H9 (cell line): ENCODE measurements around the gene TENT5A. TPM values are rescaled to one million over a fixed set of nuclear protein-coding genes. Genes with fewer than 3 reads are reported as not detected.

Experiments
- DNase-seq: peaks from one replicate; pipeline ENCODE4 v3.0.0-alpha.2; 2017
- H2AFZ ChIP-seq: one replicate; pipeline ENCODE4 v1.6.1; 2013; ENCODE audit warnings: mild to moderate bottlenecking, low read length, control low read depth, moderate library complexity
- H2AK5ac ChIP-seq: 2 replicates; pipeline ENCODE4 v1.6.1; 2013; ENCODE audit warnings: low read length, control low read depth, mixed read lengths; ENCODE audit not compliant: insufficient read length
- H2BK120ac ChIP-seq: one replicate; pipeline ENCODE4 v1.6.1; 2013; ENCODE audit warnings: low read depth, mild to moderate bottlenecking, low read length, control low read depth, inconsistent platforms; ENCODE audit not compliant: poor library complexity, severe bottlenecking
- H2BK12ac ChIP-seq: 2 replicates; pipeline ENCODE4 v1.6.1; 2013; ENCODE audit warnings: low read length, control low read depth, mixed read lengths, low read depth; ENCODE audit not compliant: insufficient read length
- H2BK15ac ChIP-seq: 2 replicates; pipeline ENCODE4 v1.6.1; 2013; ENCODE audit warnings: low read depth, low read length, control low read depth
- H2BK20ac ChIP-seq: one replicate; pipeline ENCODE4 v1.6.1; 2013; ENCODE audit warnings: low read depth, mild to moderate bottlenecking, low read length, control low read depth, inconsistent platforms; ENCODE audit not compliant: poor library complexity, severe bottlenecking
- H2BK5ac ChIP-seq: 2 replicates; pipeline ENCODE4 v1.6.1; 2013; ENCODE audit warnings: low read length, control low read depth, mixed read lengths; ENCODE audit not compliant: insufficient read length
- H3K14ac ChIP-seq: 2 replicates; pipeline ENCODE4 v1.6.1; 2013; ENCODE audit warnings: low read length, control low read depth; ENCODE audit not compliant: insufficient read depth
- H3K18ac ChIP-seq: 2 replicates; pipeline ENCODE4 v1.6.1; 2013; ENCODE audit warnings: low read depth, mild to moderate bottlenecking, mixed read lengths, low read length, control low read depth; ENCODE audit not compliant: insufficient read length
- H3K23ac ChIP-seq: 2 replicates; pipeline ENCODE4 v1.6.1; 2013; ENCODE audit warnings: low read length, control low read depth, mixed read lengths, low read depth; ENCODE audit not compliant: insufficient read length
- H3K23me2 ChIP-seq: 2 replicates; pipeline ENCODE4 v1.6.1; 2013; ENCODE audit warnings: low read depth, mild to moderate bottlenecking, mixed read lengths, low read length, control low read depth; ENCODE audit not compliant: insufficient read length, poor library complexity, severe bottlenecking
- H3K27ac ChIP-seq: 2 replicates; pipeline ENCODE4 v1.5.1; 2013; ENCODE audit warnings: low read length, control low read depth, mixed read lengths, low read depth; ENCODE audit not compliant: insufficient read length
- H3K27me3 ChIP-seq: 2 replicates; pipeline ENCODE4 v1.6.1; 2013; ENCODE audit warnings: low read length, control low read depth, inconsistent platforms; ENCODE audit not compliant: insufficient read depth
- H3K4ac ChIP-seq: 2 replicates; pipeline ENCODE4 v1.6.1; 2013; ENCODE audit warnings: low read depth, mild to moderate bottlenecking, control low read depth, inconsistent platforms, low read length, moderate library complexity
- H3K4me1 ChIP-seq: 2 replicates; pipeline ENCODE4 v1.6.1; 2013; ENCODE audit warnings: low read length, control low read depth, inconsistent platforms; ENCODE audit not compliant: insufficient read depth
- H3K4me2 ChIP-seq: 2 replicates; pipeline ENCODE4 v1.6.1; 2013; ENCODE audit warnings: low read length, control low read depth, mixed read lengths; ENCODE audit not compliant: insufficient read length, insufficient read depth
- H3K56ac ChIP-seq: 2 replicates; pipeline ENCODE4 v1.6.1; 2013; ENCODE audit warnings: low read depth, mild to moderate bottlenecking, mixed read lengths, low read length, control low read depth; ENCODE audit not compliant: insufficient read length
- H3K79me1 ChIP-seq: 2 replicates; pipeline ENCODE4 v1.6.1; 2013; ENCODE audit warnings: low read depth, mild to moderate bottlenecking, moderate library complexity, low read length, control low read depth, inconsistent platforms; ENCODE audit not compliant: insufficient read depth, poor library complexity, severe bottlenecking
- H3K79me2 ChIP-seq: 2 replicates; pipeline ENCODE4 v1.6.1; 2013; ENCODE audit warnings: low read length, control low read depth, inconsistent platforms; ENCODE audit not compliant: insufficient read depth
- H3K9ac ChIP-seq: 2 replicates; pipeline ENCODE4 v1.6.1; 2013; ENCODE audit warnings: low read length, control low read depth, mixed read lengths; ENCODE audit not compliant: insufficient read length; ENCODE audit errors: extremely low read depth
- H3K9me3 ChIP-seq: one replicate; pipeline ENCODE4 v1.6.1; 2013; ENCODE audit warnings: low read depth, low read length, inconsistent platforms; ENCODE audit not compliant: control insufficient read depth
- H3T11ph ChIP-seq: one replicate; pipeline ENCODE4 v1.6.1; 2013; ENCODE audit warnings: mild to moderate bottlenecking, low read length, control low read depth, inconsistent platforms
- H4K20me1 ChIP-seq: one replicate; pipeline ENCODE4 v1.6.1; 2013; ENCODE audit not compliant: control insufficient read depth, insufficient read length, insufficient read depth
- H4K5ac ChIP-seq: 2 replicates; pipeline ENCODE4 v1.6.1; 2013; ENCODE audit warnings: low read depth, mild to moderate bottlenecking, mixed read lengths, low read length, control low read depth; ENCODE audit not compliant: insufficient read length
- H4K8ac ChIP-seq: replicated peaks from 2 replicates; pipeline ENCODE4 v1.6.1; 2013; ENCODE audit warnings: low read length, control low read depth, mixed read lengths, low read depth; ENCODE audit not compliant: insufficient read length
- H4K91ac ChIP-seq: 2 replicates; pipeline ENCODE4 v1.6.1; 2013; ENCODE audit warnings: low read depth, mild to moderate bottlenecking, moderate library complexity, mixed read lengths, low read length, control low read depth; ENCODE audit not compliant: insufficient read length
- H3K27ac Mint-ChIP-seq, 3 experiments: 2 replicates in 2 of 3; 3 replicates in 1 of 3; pipeline ENCODE4 v1.8.0; 2020 to 2021; ENCODE audit warnings: mixed read lengths in 3 of 3, mild to moderate bottlenecking in 1 of 3, moderate library complexity in 1 of 3
- H3K27me3 Mint-ChIP-seq: 2 replicates; pipeline ENCODE4 v1.8.0; 2021; ENCODE audit warnings: low read depth, mild to moderate bottlenecking, moderate library complexity, mixed read lengths
- H3K36me3 Mint-ChIP-seq, 3 experiments: 2 replicates in 2 of 3; 3 replicates in 1 of 3; pipeline ENCODE4 v1.8.0; 2020 to 2021; ENCODE audit warnings: low read depth in 3 of 3, mixed read lengths in 3 of 3; ENCODE audit not compliant: insufficient read depth in 1 of 3
- H3K4me1 Mint-ChIP-seq, 2 experiments: 2 replicates each; pipeline ENCODE4 v1.8.0; 2020; ENCODE audit warnings: mixed read lengths in 2 of 2
- H3K4me3 Mint-ChIP-seq, 2 experiments: 2 replicates in 1 of 2; 3 replicates in 1 of 2; pipeline ENCODE4 v1.8.0; 2020 to 2021; ENCODE audit warnings: mild to moderate bottlenecking in 2 of 2, mixed read lengths in 2 of 2, moderate library complexity in 1 of 2
- H3K9me3 Mint-ChIP-seq, 2 experiments: 2 replicates in 1 of 2; 3 replicates in 1 of 2; pipeline ENCODE4 v1.8.0; 2020; ENCODE audit warnings: mild to moderate bottlenecking in 2 of 2, mixed read lengths in 2 of 2, moderate library complexity in 1 of 2
- WGBS: extraction: QIAGEN DNeasy Blood & Tissue Kit; methylation state at CpG from one replicate; pipeline ENCODE4 v1.1.7; 2013; ENCODE audit warnings: missing lambda C conversion rate, low lambda C conversion rate, mixed read lengths; ENCODE audit not compliant: insufficient read length; ENCODE audit errors: extremely low coverage; 5-methylcytosine and 5-hydroxymethylcytosine counted together
- total RNA-seq: library from RNA; stranded (reverse); gene quantifications from 2 replicates; pipeline ENCODE4 v1.2.1, GENCODE V29; 2021
- TF ChIP-seq, protein P1 (sequence below): fragments of 200-600 bp; sonication (generic); conservative IDR thresholded peaks from 3 replicates; pipeline ENCODE4 v1.8.0; 2021; ENCODE audit warnings: antibody characterized with exemption, mild to moderate bottlenecking

The TENT5A gene
- total RNA-seq, 1 experiment from 2014 or later: 1.4 TPM

DNA sequence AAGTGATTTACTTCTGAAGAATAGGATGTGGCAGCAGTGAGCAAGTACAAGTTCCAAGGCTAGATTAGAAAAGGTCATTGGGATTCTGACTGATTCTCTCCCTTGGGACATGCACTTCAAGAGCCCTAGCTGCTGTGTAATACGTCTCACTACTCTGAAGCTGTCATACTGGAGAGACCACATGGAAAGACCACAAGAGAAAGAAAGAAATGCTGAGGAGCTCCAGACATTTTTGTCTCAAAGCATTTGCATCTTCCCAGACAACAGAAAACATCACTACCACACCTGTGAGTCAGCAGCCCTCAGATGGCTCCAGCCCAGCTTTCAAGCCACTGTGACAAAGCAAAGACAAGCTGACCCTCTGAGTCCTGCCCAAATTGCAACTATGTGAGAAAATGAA is 20.7 kb downstream of the TENT5A start:
- no peak overlapping the region for H3K14ac ChIP-seq
- H3K4me3 Mint-ChIP-seq: no peak overlapping the region
- H3K4me2 ChIP-seq: no peak overlapping the region
- no peak overlapping the region for H2BK15ac ChIP-seq
- no peak overlapping the region for H3K27ac ChIP-seq
- H3K27me3 ChIP-seq: no peaks in the 10 kb centered on the region
- no peak overlapping the region for H3K9ac ChIP-seq
- no peak for DNase-seq
- H3K4ac ChIP-seq: no peak overlapping the region
- H3K27me3 Mint-ChIP-seq: no peaks in the 10 kb centered on the region
- H4K8ac ChIP-seq: no peak overlapping the region
- H3K4me1 ChIP-seq: no peaks in the 10 kb centered on the region
- H3K79me1 ChIP-seq: no peaks in the 10 kb centered on the region
- no peak overlapping the region for H3K23ac ChIP-seq
- H2BK5ac ChIP-seq: no peak overlapping the region
- H3K9me3 Mint-ChIP-seq: peaks cover 5 to 6% of the 10 kb centered on the region in 2 experiments; a peak in 3 of 5 replicates
- TF ChIP-seq, protein P1, sequence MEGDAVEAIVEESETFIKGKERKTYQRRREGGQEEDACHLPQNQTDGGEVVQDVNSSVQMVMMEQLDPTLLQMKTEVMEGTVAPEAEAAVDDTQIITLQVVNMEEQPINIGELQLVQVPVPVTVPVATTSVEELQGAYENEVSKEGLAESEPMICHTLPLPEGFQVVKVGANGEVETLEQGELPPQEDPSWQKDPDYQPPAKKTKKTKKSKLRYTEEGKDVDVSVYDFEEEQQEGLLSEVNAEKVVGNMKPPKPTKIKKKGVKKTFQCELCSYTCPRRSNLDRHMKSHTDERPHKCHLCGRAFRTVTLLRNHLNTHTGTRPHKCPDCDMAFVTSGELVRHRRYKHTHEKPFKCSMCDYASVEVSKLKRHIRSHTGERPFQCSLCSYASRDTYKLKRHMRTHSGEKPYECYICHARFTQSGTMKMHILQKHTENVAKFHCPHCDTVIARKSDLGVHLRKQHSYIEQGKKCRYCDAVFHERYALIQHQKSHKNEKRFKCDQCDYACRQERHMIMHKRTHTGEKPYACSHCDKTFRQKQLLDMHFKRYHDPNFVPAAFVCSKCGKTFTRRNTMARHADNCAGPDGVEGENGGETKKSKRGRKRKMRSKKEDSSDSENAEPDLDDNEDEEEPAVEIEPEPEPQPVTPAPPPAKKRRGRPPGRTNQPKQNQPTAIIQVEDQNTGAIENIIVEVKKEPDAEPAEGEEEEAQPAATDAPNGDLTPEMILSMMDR: no peak
- no peaks in the 10 kb centered on the region for H3K9me3 ChIP-seq
- no peak overlapping the region for H3K56ac ChIP-seq
- WGBS: no CpG with 5 or more reads among the region's 1 CpG
- no peaks in the 10 kb centered on the region for H3K79me2 ChIP-seq
- no peak overlapping the region for H2BK120ac ChIP-seq
- no peak overlapping the region for H3K18ac ChIP-seq
- H3K4me1 Mint-ChIP-seq: 0 out of 4 replicates have a peak, but pooled peaks cover 5 to 7% of the 10 kb centered on the region in 2 experiments
- H4K20me1 ChIP-seq: no peaks in the 10 kb centered on the region
- no peak overlapping the region; a peak in 2 of 7 replicates for H3K27ac Mint-ChIP-seq
- no peak overlapping the region for H3T11ph ChIP-seq
- no peak overlapping the region for H4K91ac ChIP-seq
- no peaks in the 10 kb centered on the region for H3K23me2 ChIP-seq
- no peak overlapping the region for H4K5ac ChIP-seq
- H2BK20ac ChIP-seq: no peak overlapping the region
- no peak overlapping the region for H2BK12ac ChIP-seq
- H2AK5ac ChIP-seq: no peak overlapping the region
- no peaks in the 10 kb centered on the region; a peak in 1 of 7 replicates for H3K36me3 Mint-ChIP-seq
- H2AFZ ChIP-seq: no peak overlapping the region
